Inflammatory macrophage (primary cell): ENCODE data around the gene ONECUT3.
"Not testable (repeated sequence)": the region's sequence is repeated elsewhere in the genome, so short reads cannot be mapped to it uniquely, and the experiment has no call there.

Experiments used
- DNase-seq, 2 donors: peaks; one replicate each; pipeline ENCODE4 v3.0.0-alpha.2; 2020 to 2022

Gene ONECUT3

GRCh38 chr19:1756705-1757465, 3.6 kb downstream of the ONECUT3 start:
- peak; percentile 16 to 64 for DNase-seq

GRCh38 chr19:1757468-1758230, 4.3 kb downstream of the ONECUT3 start:
- no peak for DNase-seq

GRCh38 chr19:1758231-1758577, 4.9 kb downstream of the ONECUT3 start:
- no peak for DNase-seq

- no peak for DNase-seq
Observed at GRCh38 chr19:1758959-1759903, 5.9 kb downstream of the ONECUT3 start.

DNA sequence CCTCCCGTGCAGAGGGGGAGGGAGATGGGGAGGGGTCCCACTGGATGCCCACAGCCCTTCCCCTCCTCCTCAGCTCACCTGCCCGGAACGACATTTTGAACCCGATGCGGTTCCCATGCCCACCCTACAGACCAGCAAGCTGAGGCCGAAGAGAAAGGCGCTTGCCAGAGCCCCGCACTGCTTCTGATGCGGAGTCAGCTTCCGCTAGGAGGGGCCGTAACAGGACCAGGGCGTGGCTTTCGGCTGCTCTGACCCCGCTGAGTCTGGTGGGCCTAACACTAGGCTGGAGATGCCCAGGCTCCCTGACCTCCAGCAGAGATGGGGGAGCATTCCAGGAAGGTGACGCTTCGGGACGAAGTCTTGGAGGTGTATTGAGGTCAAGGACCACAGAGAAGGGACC, 6.7 kb downstream of the ONECUT3 start:
- no peak for DNase-seq

- DNase-seq: not testable (repeated sequence)
Observed at GRCh38 chr19:1760786-1761527, 7.7 kb downstream of the ONECUT3 start.

DNA sequence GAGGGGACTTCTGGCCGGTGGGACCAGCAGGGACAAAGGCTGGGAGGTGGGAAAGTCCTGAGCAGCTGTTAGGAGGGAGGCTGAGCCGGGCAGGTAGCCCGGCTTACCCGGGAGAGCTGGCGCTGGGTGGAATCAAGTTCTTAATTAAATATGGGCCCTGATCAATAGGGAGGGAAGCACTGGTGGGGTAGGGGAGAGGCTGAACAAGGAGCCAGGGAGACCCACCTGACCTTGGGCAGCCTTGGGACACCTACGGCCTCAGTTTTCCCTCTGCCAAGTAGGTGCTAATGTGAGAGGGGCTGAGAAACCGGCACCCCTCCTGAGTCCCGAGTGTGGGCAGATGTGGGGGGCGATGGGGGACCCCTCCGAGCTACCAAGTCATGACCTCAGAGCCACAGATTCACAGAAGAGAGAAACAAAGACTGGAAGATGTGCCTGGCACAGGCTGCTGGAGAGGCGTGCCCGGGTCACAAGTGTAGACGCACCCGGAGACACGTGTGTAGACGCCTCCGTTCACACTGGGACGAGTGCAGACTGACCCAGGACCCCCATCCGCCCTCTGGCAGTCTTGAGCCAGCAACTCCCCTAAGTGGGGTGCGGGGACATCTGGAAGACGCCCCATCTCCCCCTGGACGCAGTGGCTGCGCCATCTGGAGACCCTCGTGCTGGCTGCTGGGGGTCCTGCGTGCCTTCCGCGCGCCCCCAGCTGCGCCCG, 8.4 kb downstream of the ONECUT3 start:
- no peak for DNase-seq

GRCh38 chr19:1762243-1763117, 9.2 kb downstream of the ONECUT3 start:
- peak; percentile 4 to 35 for DNase-seq

GRCh38 chr19:1763648-1764639, 10.6 kb downstream of the ONECUT3 start:
- DNase-seq: no peak

DNA sequence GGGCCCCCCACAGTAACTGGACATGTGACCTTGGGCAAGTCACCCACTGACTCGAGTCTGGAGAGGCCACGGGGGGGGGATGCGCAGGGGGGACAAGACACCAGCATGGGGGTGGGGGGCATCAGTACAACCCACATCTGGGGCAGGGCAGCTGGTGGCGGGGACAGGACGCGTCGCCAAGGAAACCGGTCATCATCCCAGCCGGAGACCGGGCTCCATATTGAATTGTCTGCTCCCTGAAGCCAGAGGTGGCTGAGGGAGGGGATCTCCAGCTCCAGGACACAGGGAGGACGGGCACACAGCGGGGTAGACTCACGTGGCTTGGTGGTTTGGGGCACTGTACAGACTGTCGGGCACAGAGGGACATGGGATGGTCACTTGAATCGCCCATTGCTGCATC, 11.4 kb downstream of the ONECUT3 start:
- DNase-seq: no peak

DNA sequence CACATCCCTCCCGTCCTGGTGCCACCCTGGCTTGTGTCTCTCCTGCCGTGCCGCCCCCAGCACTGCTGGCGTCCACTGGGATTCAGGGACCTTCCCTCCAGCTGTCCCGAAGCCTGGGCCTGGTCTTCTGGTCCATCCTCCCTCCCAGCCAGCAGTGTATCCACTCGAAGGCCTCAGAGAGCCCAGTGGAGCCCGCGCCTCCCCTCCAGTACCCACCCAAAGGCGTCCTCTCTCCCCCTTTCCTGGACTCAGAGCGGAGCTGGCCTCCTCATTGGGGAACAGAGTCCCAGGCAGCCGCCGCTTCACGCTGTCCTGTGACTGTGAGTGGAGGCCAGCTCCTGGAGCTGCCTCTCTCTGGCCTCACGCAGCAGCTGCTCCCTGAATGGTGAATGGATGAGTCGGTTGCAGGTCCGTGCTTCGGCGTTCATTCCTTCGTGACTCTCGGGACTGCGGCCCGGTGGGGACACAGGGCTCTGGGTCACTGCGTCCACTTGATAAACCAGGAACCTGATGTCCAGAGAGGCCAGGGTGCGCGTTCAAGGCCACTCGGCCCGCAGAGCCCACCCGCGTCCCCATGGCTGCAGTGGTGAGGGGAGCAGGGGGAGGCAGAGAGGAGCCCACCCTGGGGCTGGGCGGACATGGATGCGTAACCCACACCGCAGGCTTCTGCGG, 12.1 kb downstream of the ONECUT3 start:
- no peak for DNase-seq

DNA sequence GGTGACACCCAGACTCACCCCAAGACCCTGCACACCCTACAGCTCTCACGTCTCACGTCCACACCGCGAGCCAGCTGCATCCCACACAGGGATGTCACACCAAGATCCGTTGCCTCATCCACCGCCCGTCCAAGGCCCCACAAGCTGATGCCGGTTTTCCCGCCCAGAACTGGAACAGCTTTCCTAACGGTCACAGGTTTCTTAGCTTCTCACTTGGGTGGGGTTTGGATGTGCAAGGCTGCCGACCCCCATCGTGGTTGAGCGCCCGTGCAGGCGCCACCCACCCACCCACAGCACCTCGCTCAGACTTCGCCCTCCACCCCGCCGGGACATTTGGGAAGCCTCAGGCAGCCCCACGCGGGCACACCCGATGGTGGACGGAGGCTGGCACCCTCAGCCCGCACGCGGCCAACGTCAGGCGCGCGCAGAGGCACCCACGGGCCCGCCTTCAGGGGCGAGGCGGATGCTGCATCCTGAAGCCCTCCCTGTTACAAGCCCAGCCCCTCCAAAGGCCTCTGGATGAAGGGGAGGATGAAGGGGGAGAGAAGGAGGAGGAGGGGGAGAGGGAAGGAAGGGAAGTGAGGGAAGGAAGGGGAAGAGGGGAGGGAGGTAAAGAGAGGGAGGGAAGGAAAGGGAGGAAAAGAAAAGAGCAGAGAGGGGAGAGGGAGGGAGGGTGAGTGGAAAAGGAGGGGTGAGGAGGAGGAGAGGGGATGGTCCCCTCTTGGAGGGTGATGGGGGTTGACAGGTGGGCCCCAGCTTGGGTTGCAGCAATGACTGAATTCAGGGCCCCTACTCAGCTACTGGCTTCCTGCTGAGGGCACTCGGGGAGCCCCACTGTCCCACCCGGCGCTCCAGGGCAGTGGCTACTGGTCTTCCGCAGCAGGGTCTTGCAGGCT, 12.8 kb downstream of the ONECUT3 start:
- no peak for DNase-seq

- DNase-seq: no peak
Observed at GRCh38 chr19:1766800-1767352, 13.6 kb downstream of the ONECUT3 start.

DNA sequence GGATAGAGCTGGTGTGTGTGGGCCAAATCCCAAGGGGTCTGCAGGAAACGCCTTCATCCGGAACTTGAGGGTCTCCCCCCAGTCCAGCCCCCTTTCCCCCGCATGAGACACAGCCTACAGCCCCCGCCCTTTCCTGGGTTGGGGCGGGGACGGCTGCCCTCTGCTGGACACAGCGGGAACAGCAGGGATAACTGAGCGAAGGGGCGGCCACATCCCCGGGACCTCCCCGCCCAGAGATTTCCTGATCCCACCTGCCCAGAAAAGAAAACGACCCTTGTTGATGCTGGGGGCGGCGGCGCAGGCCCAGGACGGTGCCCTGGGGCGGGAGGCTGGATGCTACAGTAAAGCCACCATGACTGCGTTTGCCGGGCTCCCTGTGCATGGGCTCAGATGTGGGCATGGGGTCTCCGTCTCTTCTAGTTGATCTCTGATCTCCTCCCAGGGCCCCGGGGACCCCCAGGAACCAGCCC, 14.2 kb downstream of the ONECUT3 start:
- peak; percentile 19 to 20 for DNase-seq

DNA sequence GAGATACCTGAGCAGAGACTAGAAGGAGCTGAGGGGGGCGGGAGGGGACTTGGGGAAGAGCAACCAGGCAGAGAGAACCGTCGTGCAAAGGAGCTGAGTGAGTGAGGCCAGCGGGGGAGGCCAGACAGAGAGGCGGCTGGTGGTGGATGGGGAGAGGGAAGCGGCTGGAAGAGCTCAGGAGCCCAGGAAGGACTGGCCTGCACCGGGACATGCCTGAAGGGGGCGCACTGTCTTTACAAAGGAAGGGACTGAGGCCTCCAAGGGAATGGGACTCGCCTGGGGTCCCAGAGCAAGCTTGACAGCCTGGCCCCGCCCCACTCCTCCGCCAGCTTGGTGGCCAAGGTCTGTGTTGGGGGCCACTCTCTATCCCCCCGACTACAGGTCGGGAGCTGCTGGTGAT, 14.9 kb downstream of the ONECUT3 start:
- DNase-seq: peak; percentile 7 to 36

DNA sequence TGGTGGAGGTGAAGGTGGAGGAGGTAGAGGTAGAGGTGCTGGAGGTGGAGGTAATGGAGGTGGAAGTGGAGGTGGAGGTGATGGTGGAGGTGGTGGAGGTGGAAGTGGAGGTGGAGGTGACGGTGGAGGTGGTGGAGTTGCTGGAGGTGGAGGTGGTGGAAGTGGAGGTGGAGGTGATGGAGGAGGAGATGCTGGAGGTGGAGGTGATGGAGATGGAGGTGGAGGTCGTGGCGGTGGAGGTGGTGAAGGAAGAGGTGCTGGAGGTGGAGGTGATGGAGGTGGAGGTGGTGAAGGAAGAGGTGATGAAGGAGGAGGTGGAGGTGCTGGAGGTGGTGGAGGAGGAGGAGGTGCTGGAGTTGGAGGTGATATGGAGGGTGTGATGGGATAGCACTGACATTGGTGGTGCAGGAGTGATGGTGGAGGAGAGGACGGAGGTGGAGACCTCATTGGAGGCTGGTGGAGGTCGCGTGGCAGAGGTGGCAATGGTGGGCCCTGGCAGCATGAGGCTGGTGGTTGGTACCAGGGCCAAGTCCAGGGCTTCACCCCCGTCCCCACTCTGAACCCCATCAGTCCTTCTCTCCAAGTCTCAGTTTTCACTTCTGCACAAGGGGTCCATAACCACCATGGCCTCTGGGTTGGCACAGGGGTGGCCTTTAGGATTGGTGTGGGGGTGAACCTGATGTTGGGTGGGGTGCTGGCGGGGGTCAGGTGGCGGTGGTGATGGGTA, 15.8 kb downstream of the ONECUT3 start:
- no peak for DNase-seq

DNA sequence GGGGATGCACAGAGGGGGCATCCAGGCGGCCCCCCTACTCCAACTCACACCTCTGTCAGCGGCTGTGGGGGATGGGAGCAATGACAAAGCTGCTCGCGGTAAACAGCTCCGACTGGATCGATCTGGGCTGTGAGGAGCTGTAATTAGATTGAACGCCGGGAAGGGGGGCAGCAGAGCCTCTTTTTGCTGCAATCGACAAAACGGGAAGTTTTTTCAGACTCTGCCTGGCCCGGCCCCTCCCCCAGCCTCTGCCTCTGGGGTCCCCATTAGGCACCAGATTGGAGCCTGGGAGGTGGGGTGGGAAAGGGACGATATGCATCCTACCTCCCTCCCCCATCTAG, 16.3 kb downstream of the ONECUT3 start:
- no peak for DNase-seq
